Endothelial cell of umbilical vein (primary cell): ENCODE results near the gene HCK. TPM values are rescaled to one million over a fixed set of nuclear protein-coding genes. Genes with fewer than 3 reads are reported as not detected.

Experiments
- BruUV-seq: library from RNA; stranded (reverse); fragments of 400-500 nt; replicated peaks from 2 replicates; lab custom pipeline; 2021; lab: Mats Ljungman, UMichigan
- CTCF ChIA-PET: fragments of 300-600, 350-600 bp; sonication (Branson Sonifier 250); formaldehyde crosslinking; loops from one replicate; lab custom pipeline; 2021; ENCODE audit warnings: antibody characterized with exemption, inconsistent platforms; lab: Charles Lee
- POLR2A ChIA-PET: fragments of 300-600, 350-600 bp; sonication (Branson Sonifier 250); formaldehyde crosslinking; loops from one replicate; lab custom pipeline; 2021; ENCODE audit warnings: antibody characterized with exemption, inconsistent platforms; lab: Charles Lee
- DNase-seq: peaks from one replicate; pipeline ENCODE4 v3.0.0-alpha.2; 2011; ENCODE audit warnings: low read depth, low spot score
- FAIRE-seq: peaks from 2 replicates; lab custom pipeline; 2011; peaks lifted over from hg19 to GRCh38; lab: Jason Lieb, UNC
- H2AFZ ChIP-seq: 2 replicates; pipeline ENCODE4 v1.6.0; 2012; ENCODE audit warnings: low read depth, low read length, control low read depth, inconsistent platforms
- H3K27ac ChIP-seq: 2 replicates; pipeline ENCODE4 v1.5.1; 2011; ENCODE audit warnings: low read depth, mild to moderate bottlenecking, control low read depth, low read length, moderate library complexity; ENCODE audit not compliant: insufficient read depth
- H3K27me3 ChIP-seq, 2 experiments: 2 replicates each; pipeline versions ENCODE4 v1.6.0 to v1.6.1; 2011; ENCODE audit warnings: low read length in 2 of 2, mixed read lengths in 1 of 2; ENCODE audit not compliant: control insufficient read depth in 2 of 2, insufficient read depth in 2 of 2
- H3K36me3 ChIP-seq, 2 experiments: 2 replicates in 1 of 2; 3 replicates in 1 of 2; pipeline ENCODE4 v1.5.1; 2011; ENCODE audit warnings: low read length in 2 of 2, mild to moderate bottlenecking in 1 of 2, moderate library complexity in 1 of 2; ENCODE audit not compliant: control insufficient read depth in 2 of 2, insufficient read depth in 2 of 2; ENCODE audit errors: extremely low read depth in 1 of 2
- H3K4me1 ChIP-seq: 3 replicates; pipeline ENCODE4 v1.5.1; 2011; ENCODE audit warnings: mild to moderate bottlenecking, low read length; ENCODE audit not compliant: control insufficient read depth, insufficient read depth; ENCODE audit errors: extremely low read depth
- H3K4me2 ChIP-seq: 2 replicates; pipeline ENCODE4 v1.6.1; 2011; ENCODE audit warnings: low read length, control low read depth, mixed read lengths; ENCODE audit not compliant: insufficient read depth
- H3K4me3 ChIP-seq, 3 experiments: fragments of 200-600 bp in 1 of 3; sonication (generic), shearing (Covaris generic) in 1 of 3; replicated peaks in 1 of 3; 2 replicates each; pipeline ENCODE4 v1.5.1; 2011 to 2016; ENCODE audit warnings: control low read depth in 3 of 3, low read length in 3 of 3, mild to moderate bottlenecking in 2 of 3, inconsistent platforms in 1 of 3, low read depth in 1 of 3, moderate library complexity in 1 of 3; ENCODE audit not compliant: insufficient read depth in 1 of 3
- H3K79me2 ChIP-seq: 2 replicates; pipeline ENCODE4 v1.6.0; 2012; ENCODE audit warnings: low read length, inconsistent platforms; ENCODE audit not compliant: control insufficient read depth, insufficient read depth
- H3K9ac ChIP-seq: replicated peaks from 2 replicates; pipeline ENCODE3; 2011; ENCODE audit warnings: low read length, control low read depth; ENCODE audit not compliant: insufficient read depth; ENCODE audit errors: extremely low read depth
- H3K9me1 ChIP-seq: replicated peaks from 3 replicates; pipeline ENCODE4 v1.6.0; 2011; ENCODE audit warnings: mild to moderate bottlenecking, low read length; ENCODE audit not compliant: control insufficient read depth, insufficient read depth; ENCODE audit errors: extremely low read depth
- H3K9me3 ChIP-seq: replicated peaks from 2 replicates; pipeline ENCODE4 v1.5.1; 2012; ENCODE audit warnings: low read length, inconsistent platforms; ENCODE audit not compliant: control insufficient read depth, insufficient read depth
- H4K20me1 ChIP-seq: replicated peaks from 2 replicates; pipeline ENCODE3; 2011; ENCODE audit warnings: mild to moderate bottlenecking, low read length; ENCODE audit not compliant: control insufficient read depth, insufficient read depth; ENCODE audit errors: extremely low read depth
- EZH2 ChIP-seq: IDR thresholded peaks from 2 replicates; pipeline ENCODE4 v1.6.1; 2012; ENCODE audit warnings: borderline replicate concordance, low read depth, mild to moderate bottlenecking, moderate library complexity, low read length, inconsistent platforms; ENCODE audit not compliant: severe bottlenecking
- FOS ChIP-seq: IDR thresholded peaks from 2 replicates; pipeline ENCODE4 v1.6.1; 2011; ENCODE audit warnings: mild to moderate bottlenecking, low read length, moderate library complexity, borderline replicate concordance; ENCODE audit not compliant: insufficient read depth
- GATA2 ChIP-seq: IDR thresholded peaks from 2 replicates; pipeline ENCODE4 v1.7.0; 2011; ENCODE audit warnings: low read depth, mild to moderate bottlenecking, moderate library complexity, mixed read lengths, low read length; ENCODE audit not compliant: insufficient read length, insufficient read depth
- JUN ChIP-seq: IDR thresholded peaks from 2 replicates; pipeline ENCODE4 v1.6.1; 2011; ENCODE audit warnings: borderline replicate concordance, low read depth; ENCODE audit not compliant: insufficient read length, insufficient read depth
- MYC ChIP-seq: IDR thresholded peaks from one replicate; pipeline ENCODE4 v1.6.1; 2011; ENCODE audit warnings: mild to moderate bottlenecking, low read depth, low read length
- POLR2A ChIP-seq: IDR thresholded peaks from 2 replicates; pipeline ENCODE4 v1.6.1; 2012; ENCODE audit warnings: low read depth, mild to moderate bottlenecking, control low read depth, low read length
- POLR2AphosphoS5 ChIP-seq: IDR thresholded peaks from 2 replicates; pipeline ENCODE4 v1.6.1; 2012; ENCODE audit warnings: low read depth, mild to moderate bottlenecking, control low read depth, low read length, moderate library complexity; ENCODE audit not compliant: insufficient read depth
- dilution Hi-C: fragments of 300-500 bp; cut with MboI; formaldehyde crosslinking; loops from one replicate; pipeline ENCODE4 v1.15.0; 2019; ENCODE audit warnings: low sequenced_read_pairs; ENCODE audit not compliant: extremely low pct_ligation_motif_present
- intact Hi-C: fragments of 100-400 bp; cut with micrococcal nuclease; formaldehyde crosslinking; loops from one replicate; pipeline ENCODE4 v1.10.0; 2022
- polyA plus RNA-seq, 4 experiments: library from polyadenylated mRNA; depleted of rRNA in 3 of 4; stranded (reverse) in 3 of 4; unstranded in 1 of 4; fragments of >200 nt; gene quantifications; 2 replicates each; pipeline versions ENCODE4 v1.2.1 to v1.2.3, GENCODE V29; 2011 to 2012; ENCODE audit warnings: missing spikeins in 1 of 4
- total RNA-seq: library from RNA; stranded (reverse); gene quantifications from 2 replicates; pipeline ENCODE4 v1.2.3, GENCODE V29; 2021
- TF ChIP-seq, protein P1 (sequence below): IDR thresholded peaks from 2 replicates; pipeline ENCODE4 v1.6.1; 2011; ENCODE audit not compliant: insufficient read depth, insufficient read length
- TF ChIP-seq, protein P2 (sequence below), 2 donors: IDR thresholded peaks; 1 replicate in 1 of 2; 2 replicates in 1 of 2; pipeline ENCODE4 v1.5.1; 2011; ENCODE audit warnings: low read length in 2 of 2, mild to moderate bottlenecking in 2 of 2, moderate library complexity in 2 of 2, control low read depth in 1 of 2, inconsistent platforms in 1 of 2, low read depth in 1 of 2; ENCODE audit not compliant: insufficient read depth in 1 of 2; ENCODE audit errors: extremely low read depth in 1 of 2

Gene HCK
- total and polyA plus RNA-seq, 2 donors (not counting 3 experiments of a cell fraction or from before 2014, with no cell fraction given): not detected

DNA sequence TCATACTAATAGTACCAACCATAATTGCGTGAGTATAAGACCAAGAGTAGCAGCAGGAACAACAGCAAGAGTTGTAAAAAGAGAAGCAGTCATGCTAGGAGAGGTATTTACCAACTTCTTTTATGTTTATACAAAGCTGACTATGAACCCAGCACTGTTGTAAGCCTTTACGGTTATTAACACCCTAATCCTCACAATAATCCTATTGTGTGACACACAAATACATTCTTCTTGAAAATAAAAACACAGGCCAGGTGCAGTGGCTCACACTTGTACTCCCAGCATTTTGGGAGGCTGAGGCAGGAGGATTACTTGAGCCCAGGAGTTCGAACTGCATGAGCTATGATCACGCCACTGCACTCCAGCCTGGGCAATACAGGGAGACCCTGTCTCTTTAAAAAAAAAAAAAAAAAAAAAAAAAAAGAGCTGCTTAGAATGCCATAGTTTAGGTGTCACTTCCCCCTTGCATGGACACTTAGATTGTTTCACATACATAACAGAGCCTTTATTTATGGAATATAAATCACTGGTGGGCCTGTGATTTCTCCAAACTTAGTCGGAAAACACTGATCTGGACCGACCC lies 20.2 kb downstream of the HCK start:
- Histone ChIP-seq H3K9me3 (no peaks in the 10 kb centered on the region), H4K20me1 (no peaks in the 10 kb centered on the region), H3K4me1 (peaks cover 3% of the 10 kb centered on the region), H3K27me3 (peaks cover 3 to 8% of the 10 kb centered on the region in 2 experiments), H3K27ac (no peak overlapping the region), H3K9me1 (no peaks in the 10 kb centered on the region), H3K4me2 (no peak overlapping the region), H3K36me3 (no peaks in the 10 kb centered on the region), H3K9ac (no peak overlapping the region), H2AFZ (no peak overlapping the region), H3K79me2 (no peaks in the 10 kb centered on the region), H3K4me3 (no peak overlapping the region)
- dilution Hi-C loops (no loop called here), intact Hi-C loops (no loop called here)
- CTCF ChIA-PET: interaction anchor here (0.7 to 1.1 kb wide), 2 partner anchors 12 to 40 kb away, joined by 3 read pairs; no protein-coding TSS in a partner anchor
- POLR2A ChIA-PET: no interaction called here
- TF ChIP-seq POLR2AphosphoS5 (no peak), JUN (no peak), MYC (no peak)
- no TSS peak for BruUV-seq
- no peak for FAIRE-seq
- no peak for DNase-seq

DNA sequence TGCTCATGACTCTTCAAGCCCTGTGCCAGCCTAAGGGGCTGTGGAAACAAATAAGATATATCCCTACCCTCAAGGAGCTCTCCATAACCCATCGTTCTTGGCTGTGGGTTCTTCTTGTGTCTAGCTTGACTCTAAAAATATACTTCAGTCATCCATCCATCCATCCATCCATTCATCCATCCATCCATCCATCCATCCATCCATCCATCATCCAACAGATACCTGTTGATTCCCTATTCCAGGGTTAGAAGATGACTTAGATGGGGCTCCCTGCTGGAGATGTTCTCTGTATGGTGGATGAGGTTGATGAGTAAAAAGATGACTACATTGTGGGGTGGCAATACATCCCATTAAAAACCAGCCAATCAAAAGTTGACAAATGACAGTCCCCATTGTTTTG lies 23.5 kb downstream of the HCK start:
- FAIRE-seq: no peak
- H3K9ac ChIP-seq: no peak overlapping the region
- no peak overlapping the region for H2AFZ ChIP-seq
- no peaks in the 10 kb centered on the region for H3K9me1 ChIP-seq
- no peaks in the 10 kb centered on the region for H3K79me2 ChIP-seq
- H3K27ac ChIP-seq: no peak overlapping the region
- POLR2A ChIA-PET: no interaction called here
- CTCF ChIA-PET: no interaction called here
- H3K27me3 ChIP-seq: peaks cover under 1 to 4% of the 10 kb centered on the region in 2 experiments
- H4K20me1 ChIP-seq: no peaks in the 10 kb centered on the region
- H3K4me1 ChIP-seq: peaks cover 6% of the 10 kb centered on the region
- dilution Hi-C loops: no loop called here
- no peak overlapping the region for H3K4me2 ChIP-seq
- no peak for TF ChIP-seq GATA2
- TF ChIP-seq, protein P1, sequence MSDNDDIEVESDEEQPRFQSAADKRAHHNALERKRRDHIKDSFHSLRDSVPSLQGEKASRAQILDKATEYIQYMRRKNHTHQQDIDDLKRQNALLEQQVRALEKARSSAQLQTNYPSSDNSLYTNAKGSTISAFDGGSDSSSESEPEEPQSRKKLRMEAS: no peak
- no peak for TF ChIP-seq MYC
- no peak for TF ChIP-seq JUN
- TF ChIP-seq FOS: no peak
- TF ChIP-seq POLR2AphosphoS5: no peak
- TF ChIP-seq, protein P2, sequence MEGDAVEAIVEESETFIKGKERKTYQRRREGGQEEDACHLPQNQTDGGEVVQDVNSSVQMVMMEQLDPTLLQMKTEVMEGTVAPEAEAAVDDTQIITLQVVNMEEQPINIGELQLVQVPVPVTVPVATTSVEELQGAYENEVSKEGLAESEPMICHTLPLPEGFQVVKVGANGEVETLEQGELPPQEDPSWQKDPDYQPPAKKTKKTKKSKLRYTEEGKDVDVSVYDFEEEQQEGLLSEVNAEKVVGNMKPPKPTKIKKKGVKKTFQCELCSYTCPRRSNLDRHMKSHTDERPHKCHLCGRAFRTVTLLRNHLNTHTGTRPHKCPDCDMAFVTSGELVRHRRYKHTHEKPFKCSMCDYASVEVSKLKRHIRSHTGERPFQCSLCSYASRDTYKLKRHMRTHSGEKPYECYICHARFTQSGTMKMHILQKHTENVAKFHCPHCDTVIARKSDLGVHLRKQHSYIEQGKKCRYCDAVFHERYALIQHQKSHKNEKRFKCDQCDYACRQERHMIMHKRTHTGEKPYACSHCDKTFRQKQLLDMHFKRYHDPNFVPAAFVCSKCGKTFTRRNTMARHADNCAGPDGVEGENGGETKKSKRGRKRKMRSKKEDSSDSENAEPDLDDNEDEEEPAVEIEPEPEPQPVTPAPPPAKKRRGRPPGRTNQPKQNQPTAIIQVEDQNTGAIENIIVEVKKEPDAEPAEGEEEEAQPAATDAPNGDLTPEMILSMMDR (IDR thresholded peaks at IDR 0.05; ENCODE audit: extremely low read depth in 1 of 2, insufficient read depth in 1 of 2, low read depth in 1 of 2, low read length in 2 of 2): no peak
- no peak for TF ChIP-seq EZH2
- TF ChIP-seq POLR2A: no peak
- DNase-seq: no peak
- H3K4me3 ChIP-seq: no peak overlapping the region
- intact Hi-C loops: no loop called here
- no TSS peak for BruUV-seq
- no peaks in the 10 kb centered on the region for H3K36me3 ChIP-seq
- no peaks in the 10 kb centered on the region for H3K9me3 ChIP-seq
